Tibial artery (tissue), 4 donors: ENCODE data around the gene RNU6-7.

Experiments used
- DNase-seq, 2 donors: peaks; one replicate each; pipeline ENCODE4 v3.0.0-alpha.2; 2019
- H3K27ac ChIP-seq, 2 donors: fragments of 200-600 bp; sonication (generic) in 1 of 2; 1 replicate in 1 of 2; 2 replicates in 1 of 2; pipeline ENCODE4 v1.5.1; 2018 to 2019; ENCODE audit warnings: mild to moderate bottlenecking in 1 of 2
- H3K27me3 ChIP-seq, 2 donors: fragments of 200-600 bp; sonication (generic) in 1 of 2; one replicate each; pipeline versions ENCODE4 v1.5.1 to v1.6.0; 2016 to 2019
- H3K36me3 ChIP-seq, 3 donors: fragments of 200-600 bp; sonication (generic) in 2 of 3; one replicate each; pipeline ENCODE4 v1.5.1; 2016 to 2019; ENCODE audit warnings: mild to moderate bottlenecking in 2 of 3
- H3K4me1 ChIP-seq, 4 donors: fragments of 200-600 bp; sonication (generic) in 2 of 4; 1 replicate in 3 of 4; 2 replicates in 1 of 4; pipeline ENCODE4 v1.5.1; 2016 to 2019
- H3K4me3 ChIP-seq, 2 donors: fragments of 200-600 bp; sonication (generic) in 1 of 2; 1 replicate in 1 of 2; 2 replicates in 1 of 2; pipeline ENCODE4 v1.5.1; 2018 to 2019; ENCODE audit warnings: mild to moderate bottlenecking in 2 of 2
- H3K9me3 ChIP-seq, 3 donors: fragments of 200-600 bp; sonication (generic) in 1 of 3; one replicate each; pipeline ENCODE4 v1.5.1; 2016 to 2019
- intact Hi-C: fragments of 100-400 bp; cut with DNase I; formaldehyde crosslinking; loops from one replicate; pipeline ENCODE4 v1.15.0; 2023; ENCODE audit warnings: low total_unique reads
- TF ChIP-seq, protein P1 (sequence below), 2 experiments: fragments of 200-600 bp in 1 of 2; fragments of 450-650 bp in 1 of 2; IDR thresholded peaks; one replicate each; pipeline ENCODE4 v1.5.1; 2017 to 2019; ENCODE audit warnings: antibody characterized with exemption in 2 of 2, mild to moderate bottlenecking in 1 of 2, moderate library complexity in 1 of 2

RNU6-7 gene

DNA sequence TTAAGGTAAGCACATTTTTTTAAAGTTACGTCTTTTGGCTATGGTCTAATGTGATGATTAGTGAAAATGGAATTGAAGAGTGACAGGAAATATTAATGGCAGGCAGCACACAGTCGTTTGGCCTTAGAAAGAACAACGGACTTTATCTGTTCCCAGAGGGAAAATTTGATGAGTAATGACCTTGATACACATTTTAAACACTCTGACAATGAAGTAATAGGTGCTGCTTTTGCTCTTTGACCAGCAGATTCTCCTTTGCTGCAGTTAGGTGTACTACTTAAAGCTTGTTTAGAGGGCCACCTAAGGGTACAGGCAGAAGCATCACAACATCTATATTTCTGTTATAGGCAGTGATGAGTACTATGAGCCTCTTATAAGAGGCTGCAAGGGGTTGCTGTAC is 28.3 kb downstream of the RNU6-7 start:
- Histone ChIP-seq H3K4me3 (no peak overlapping the region), H3K9me3 (no peaks in the 10 kb centered on the region), H3K27me3 (no peaks in the 10 kb centered on the region), H3K4me1 (peaks cover 0 to 20% (median 1%) of the 10 kb centered on the region in 4 donors), H3K27ac (no peak overlapping the region), H3K36me3 (no peaks in the 10 kb centered on the region)
- TF ChIP-seq, protein P1, sequence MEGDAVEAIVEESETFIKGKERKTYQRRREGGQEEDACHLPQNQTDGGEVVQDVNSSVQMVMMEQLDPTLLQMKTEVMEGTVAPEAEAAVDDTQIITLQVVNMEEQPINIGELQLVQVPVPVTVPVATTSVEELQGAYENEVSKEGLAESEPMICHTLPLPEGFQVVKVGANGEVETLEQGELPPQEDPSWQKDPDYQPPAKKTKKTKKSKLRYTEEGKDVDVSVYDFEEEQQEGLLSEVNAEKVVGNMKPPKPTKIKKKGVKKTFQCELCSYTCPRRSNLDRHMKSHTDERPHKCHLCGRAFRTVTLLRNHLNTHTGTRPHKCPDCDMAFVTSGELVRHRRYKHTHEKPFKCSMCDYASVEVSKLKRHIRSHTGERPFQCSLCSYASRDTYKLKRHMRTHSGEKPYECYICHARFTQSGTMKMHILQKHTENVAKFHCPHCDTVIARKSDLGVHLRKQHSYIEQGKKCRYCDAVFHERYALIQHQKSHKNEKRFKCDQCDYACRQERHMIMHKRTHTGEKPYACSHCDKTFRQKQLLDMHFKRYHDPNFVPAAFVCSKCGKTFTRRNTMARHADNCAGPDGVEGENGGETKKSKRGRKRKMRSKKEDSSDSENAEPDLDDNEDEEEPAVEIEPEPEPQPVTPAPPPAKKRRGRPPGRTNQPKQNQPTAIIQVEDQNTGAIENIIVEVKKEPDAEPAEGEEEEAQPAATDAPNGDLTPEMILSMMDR (IDR thresholded peaks at IDR 0.05), result no peak
- DNase-seq, result no peak
- intact Hi-C loops, result no loop called here

DNA sequence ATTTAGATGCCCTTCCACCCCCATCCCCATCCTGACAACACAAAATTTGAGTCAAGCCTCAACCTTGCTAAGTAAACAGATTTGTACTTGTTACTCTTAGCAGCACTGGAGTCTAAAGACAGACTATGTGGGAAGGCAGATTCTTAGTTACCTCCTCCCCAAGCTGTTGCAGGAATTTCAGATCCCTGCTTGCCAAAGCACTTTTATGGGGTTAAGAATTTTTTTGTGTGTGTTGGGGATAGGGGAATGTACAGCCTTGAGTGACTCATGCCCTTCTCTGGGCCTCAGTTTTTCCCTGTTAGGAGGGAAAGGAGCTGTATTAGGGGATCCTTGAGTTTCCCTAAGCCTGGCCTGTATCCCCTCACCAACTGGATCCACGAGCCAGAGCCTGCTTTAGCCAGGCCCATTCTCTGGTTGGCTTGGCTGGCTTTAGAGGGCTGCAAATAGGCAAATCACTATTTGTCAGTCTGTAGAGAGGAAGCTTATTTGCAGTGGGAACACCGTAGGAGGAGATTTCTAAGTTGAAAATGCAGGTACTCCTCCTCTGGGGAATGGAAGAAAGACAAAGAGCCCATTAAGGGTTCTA is 28.9 kb downstream of the RNU6-7 start:
- TF ChIP-seq, protein P1 (IDR thresholded peaks at IDR 0.05), result no peak
- intact Hi-C loops, result no loop called here
- no peak for DNase-seq
- Histone ChIP-seq H3K4me1 (peaks cover 0 to 15% (median 1%) of the 10 kb centered on the region in 4 donors), H3K4me3 (no peak overlapping the region), H3K9me3 (no peaks in the 10 kb centered on the region), H3K36me3 (no peaks in the 10 kb centered on the region), H3K27ac (peak overlapping the region in 1 of 2 donors; percentile 5), H3K27me3 (no peaks in the 10 kb centered on the region)

DNA sequence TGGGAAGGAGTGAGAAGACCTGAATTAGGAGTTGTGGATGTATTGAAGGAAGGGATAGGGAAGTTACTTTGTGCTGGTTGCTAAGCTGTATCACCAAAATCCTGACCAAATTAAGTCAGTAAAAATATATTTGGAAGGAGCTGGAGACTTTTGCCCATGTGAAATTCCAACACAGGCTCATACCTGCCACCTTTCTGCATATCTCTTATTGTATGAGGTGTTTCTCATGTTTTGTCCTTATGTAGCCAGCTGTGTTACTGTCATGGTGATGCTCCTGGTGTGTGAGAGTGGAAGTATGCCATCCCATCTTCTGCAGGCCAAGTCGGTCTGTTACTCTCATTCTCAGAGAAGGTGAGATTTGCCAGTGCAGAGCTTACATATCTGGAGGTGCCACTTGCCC is 30.6 kb downstream of the RNU6-7 start:
- H3K27ac ChIP-seq, result no peak overlapping the region
- no peaks in the 10 kb centered on the region for H3K9me3 ChIP-seq
- H3K36me3 ChIP-seq, result no peaks in the 10 kb centered on the region
- H3K27me3 ChIP-seq, result no peaks in the 10 kb centered on the region
- intact Hi-C loops, result no loop called here
- H3K4me3 ChIP-seq, result no peak overlapping the region
- TF ChIP-seq, protein P1 (IDR thresholded peaks at IDR 0.05), result no peak
- DNase-seq, result no peak
- peaks cover 0 to 15% (median 1%) of the 10 kb centered on the region in 4 donors for H3K4me1 ChIP-seq

DNA sequence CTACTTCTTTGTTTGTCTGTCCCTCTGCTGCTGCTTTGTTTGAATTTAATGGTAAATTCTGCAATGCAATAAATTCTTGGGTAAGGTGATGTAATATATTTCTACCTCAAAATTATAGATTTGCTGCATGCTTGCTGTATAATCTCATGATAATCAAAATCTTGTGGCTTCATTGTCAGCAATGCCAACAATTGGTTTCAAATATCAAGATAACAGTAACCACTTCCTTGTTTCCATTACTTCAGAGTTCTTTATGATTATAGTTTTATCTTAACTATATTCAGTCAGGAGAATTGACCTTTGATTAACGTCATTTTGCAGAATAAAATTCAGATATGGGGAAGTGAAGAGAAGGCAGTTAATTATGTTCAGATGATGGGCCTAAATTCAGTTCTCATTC is 31.4 kb downstream of the RNU6-7 start:
- Histone ChIP-seq H3K27me3 (no peaks in the 10 kb centered on the region), H3K36me3 (no peaks in the 10 kb centered on the region), H3K27ac (no peak overlapping the region), H3K4me1 (peaks cover 0 to 15% (median 1%) of the 10 kb centered on the region in 4 donors), H3K9me3 (no peaks in the 10 kb centered on the region), H3K4me3 (no peak overlapping the region)
- intact Hi-C loops, result no loop called here
- no peak for DNase-seq
- TF ChIP-seq, protein P1 (IDR thresholded peaks at IDR 0.05), result no peak

DNA sequence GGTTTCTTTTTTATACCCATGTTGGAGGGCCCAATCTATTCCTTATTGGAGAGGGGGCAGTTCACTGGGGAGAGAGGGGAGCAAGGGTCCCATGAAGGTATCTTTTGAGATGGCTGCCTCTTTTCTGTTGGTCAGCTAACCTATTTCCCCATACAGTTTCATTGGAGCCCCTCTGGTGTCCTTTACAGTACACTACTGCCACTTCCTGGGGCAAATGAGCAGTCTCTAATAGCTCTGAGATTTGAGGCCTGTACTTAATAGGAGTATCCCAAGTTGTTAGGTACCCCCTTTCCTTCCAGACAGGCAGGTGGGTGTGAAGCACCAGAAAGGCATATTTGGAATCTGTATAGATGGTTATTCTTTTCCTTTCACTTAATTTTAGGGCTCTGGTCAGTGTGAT is 42.6 kb downstream of the RNU6-7 start:
- Histone ChIP-seq H3K4me3 (no peak overlapping the region), H3K36me3 (no peaks in the 10 kb centered on the region), H3K4me1 (no peaks in the 10 kb centered on the region), H3K9me3 (no peaks in the 10 kb centered on the region), H3K27me3 (no peaks in the 10 kb centered on the region), H3K27ac (no peak overlapping the region)
- intact Hi-C loops, result no loop called here
- DNase-seq, result no peak
- TF ChIP-seq, protein P1 (IDR thresholded peaks at IDR 0.05), result no peak

DNA sequence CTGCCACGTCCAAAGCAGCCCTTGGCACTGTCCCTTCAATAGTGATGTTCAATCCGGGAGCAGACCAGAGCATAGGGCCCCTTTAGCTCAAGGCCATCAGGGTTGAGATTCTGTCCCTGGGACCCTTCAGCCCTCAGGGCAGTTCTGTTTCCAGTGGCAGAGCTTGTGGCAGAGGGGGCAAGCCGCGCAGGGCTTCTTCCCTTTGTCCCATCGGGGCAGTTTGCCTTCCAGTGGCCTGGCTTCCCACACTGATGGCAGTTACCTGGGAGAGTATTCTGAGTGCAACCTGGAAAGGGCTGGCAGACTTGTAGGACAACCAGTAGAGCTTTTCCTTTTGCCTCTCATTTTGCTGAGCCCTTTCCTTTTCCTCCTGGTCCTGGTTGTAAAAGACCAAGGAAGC is 44.9 kb downstream of the RNU6-7 start:
- intact Hi-C loops, result no loop called here
- Histone ChIP-seq H3K36me3 (no peaks in the 10 kb centered on the region), H3K4me1 (no peaks in the 10 kb centered on the region), H3K27me3 (no peaks in the 10 kb centered on the region), H3K4me3 (no peak overlapping the region), H3K9me3 (no peaks in the 10 kb centered on the region), H3K27ac (no peak overlapping the region)
- TF ChIP-seq, protein P1 (IDR thresholded peaks at IDR 0.05), result no peak
- DNase-seq, result no peak
